ENCODE measurements around the gene ARL2.

- TF ChIP-seq CTCF (optimal IDR thresholded peaks at IDR 0.05 in 1 of 3, IDR thresholded peaks at IDR 0.05 in 1 of 3, conservative IDR thresholded peaks at IDR 0.05 in 1 of 3; ENCODE audit: extremely low read depth in 1 of 3, insufficient read depth in 2 of 3, low read length in 3 of 3), result no peak
- TF ChIP-seq EZH2 (IDR thresholded peaks at IDR 0.05; ENCODE audit: low read length), result no peak
Measured at GRCh38 chr11:65021003-65021402, 7.0 kb downstream of the ARL2 start.
